ENCODE measurements around the gene COG2.

Gene COG2

GRCh38 chr1:230686747-230687146 lies 44.5 kb downstream of the COG2 start:
- TF ChIP-seq CTCF (conservative IDR thresholded peaks at IDR 0.05; ENCODE audit: control insufficient read depth, insufficient read depth, low read depth, low read length) = no peak
- H3K4me3 ChIP-seq (ENCODE audit: control insufficient read depth, low read depth, low read length) = no peak overlapping the region
- no peak for DNase-seq (ENCODE audit: low read depth)

- DNase-seq (ENCODE audit: low read depth) = no peak
- no peak for TF ChIP-seq CTCF (conservative IDR thresholded peaks at IDR 0.05; ENCODE audit: control insufficient read depth, insufficient read depth, low read depth, low read length)
- H3K4me3 ChIP-seq (ENCODE audit: control insufficient read depth, low read depth, low read length) = no peak overlapping the region
Observed at GRCh38 chr1:230690101-230690500, 47.8 kb downstream of the COG2 start.

GRCh38 chr1:230691615-230692014 lies 49.3 kb downstream of the COG2 start:
- H3K4me3 ChIP-seq (ENCODE audit: control insufficient read depth, low read depth, low read length) = no peak overlapping the region
- no peak for TF ChIP-seq CTCF (conservative IDR thresholded peaks at IDR 0.05; ENCODE audit: control insufficient read depth, insufficient read depth, low read depth, low read length)
- DNase-seq (ENCODE audit: low read depth) = no peak

- no peak for DNase-seq (ENCODE audit: low read depth)
- H3K4me3 ChIP-seq (ENCODE audit: control insufficient read depth, low read depth, low read length) = no peak overlapping the region
- no peak for TF ChIP-seq CTCF (conservative IDR thresholded peaks at IDR 0.05; ENCODE audit: control insufficient read depth, insufficient read depth, low read depth, low read length)
Observed at GRCh38 chr1:230693221-230693620, 50.9 kb downstream of the COG2 start.

GRCh38 chr1:230693777-230694176 lies 51.5 kb downstream of the COG2 start:
- H3K4me3 ChIP-seq (ENCODE audit: control insufficient read depth, low read depth, low read length) = no peak overlapping the region
- no peak for TF ChIP-seq CTCF (conservative IDR thresholded peaks at IDR 0.05; ENCODE audit: control insufficient read depth, insufficient read depth, low read depth, low read length)
- DNase-seq (ENCODE audit: low read depth) = no peak

GRCh38 chr1:230694464-230694863 lies 52.2 kb downstream of the COG2 start:
- H3K4me3 ChIP-seq (ENCODE audit: control insufficient read depth, low read depth, low read length) = no peak overlapping the region
- no peak for TF ChIP-seq CTCF (conservative IDR thresholded peaks at IDR 0.05; ENCODE audit: control insufficient read depth, insufficient read depth, low read depth, low read length)
- DNase-seq (ENCODE audit: low read depth) = no peak

GRCh38 chr1:230694991-230695390 lies 52.7 kb downstream of the COG2 start:
- no peak for TF ChIP-seq CTCF (conservative IDR thresholded peaks at IDR 0.05; ENCODE audit: control insufficient read depth, insufficient read depth, low read depth, low read length)
- no peak for DNase-seq (ENCODE audit: low read depth)
- H3K4me3 ChIP-seq (ENCODE audit: control insufficient read depth, low read depth, low read length) = no peak overlapping the region
